Choroid plexus epithelial cell (primary cell): ENCODE results near the gene SMDT1.

Experiments used
- DNase-seq: peaks from one replicate; pipeline ENCODE4 v3.0.0-alpha.2; 2010; ENCODE audit warnings: low read depth
- H3K4me3 ChIP-seq: 2 replicates; pipeline ENCODE4 v1.5.1; 2011; ENCODE audit warnings: low read depth, mild to moderate bottlenecking, control low read depth, low read length, moderate library complexity
- CTCF ChIP-seq: conservative IDR thresholded peaks from 2 replicates; pipeline ENCODE4 v1.5.1; 2011; ENCODE audit warnings: low read depth, mild to moderate bottlenecking, control low read depth, inconsistent platforms, low read length, moderate library complexity

The SMDT1 gene

GRCh38 chr22:42052765-42053164 lies 26.7 kb upstream of the SMDT1 start:
- no peak overlapping the region for H3K4me3 ChIP-seq
- no peak for DNase-seq
- no peak for TF ChIP-seq CTCF

- no peak for TF ChIP-seq CTCF
- DNase-seq = no peak
Measured at GRCh38 chr22:42056757-42057511, 22.6 kb upstream of the SMDT1 start.

GRCh38 chr22:42060489-42060888 lies 19.0 kb upstream of the SMDT1 start:
- no peak for DNase-seq
- no peak for TF ChIP-seq CTCF
- H3K4me3 ChIP-seq = no peak overlapping the region

More at GRCh38 chr22:42056757-42057511, 22.6 kb upstream of the SMDT1 start:
- H3K4me3 ChIP-seq = no peak overlapping the region

- no peak for DNase-seq
- no peak for TF ChIP-seq CTCF
- no peak overlapping the region for H3K4me3 ChIP-seq
Measured at GRCh38 chr22:42061041-42061440, 18.5 kb upstream of the SMDT1 start.

GRCh38 chr22:42062506-42063170 lies 16.9 kb upstream of the SMDT1 start:
- no peak for DNase-seq
- no peak for TF ChIP-seq CTCF
- no peak overlapping the region for H3K4me3 ChIP-seq

- H3K4me3 ChIP-seq = no peak overlapping the region
- no peak for DNase-seq
- TF ChIP-seq CTCF = no peak
Measured at GRCh38 chr22:42064629-42065028, 14.9 kb upstream of the SMDT1 start.
